Glutamatergic neuron (in vitro differentiated cells): Measurements from ENCODE around the gene ZNF207. TPM values are rescaled to one million over a fixed set of nuclear protein-coding genes. Genes with fewer than 3 reads are reported as not detected.
"Not testable (repeated sequence)": the region's sequence is repeated elsewhere in the genome, so short reads cannot be mapped to it uniquely, and the experiment has no call there.

Experiments used
- DNase-seq: peaks from one replicate; pipeline ENCODE4 v3.0.0; 2022
- H3K27ac Mint-ChIP-seq: one replicate; pipeline ENCODE4 v1.8.0; 2020; ENCODE audit warnings: mild to moderate bottlenecking, mixed read lengths, inconsistent platforms; ENCODE audit not compliant: unreplicated experiment
- H3K27me3 Mint-ChIP-seq: one replicate; pipeline ENCODE4 v1.8.0; 2020; ENCODE audit warnings: mild to moderate bottlenecking, moderate library complexity, mixed read lengths, inconsistent platforms; ENCODE audit not compliant: unreplicated experiment
- H3K36me3 Mint-ChIP-seq: one replicate; pipeline ENCODE4 v1.8.0; 2020; ENCODE audit warnings: mild to moderate bottlenecking, mixed read lengths, inconsistent platforms; ENCODE audit not compliant: unreplicated experiment
- H3K4me1 Mint-ChIP-seq: one replicate; pipeline ENCODE4 v1.8.0; 2020; ENCODE audit warnings: mild to moderate bottlenecking, low read depth, mixed read lengths, inconsistent platforms; ENCODE audit not compliant: unreplicated experiment
- H3K4me3 Mint-ChIP-seq: one replicate; pipeline ENCODE4 v1.8.0; 2020; ENCODE audit warnings: mild to moderate bottlenecking, mixed read lengths, inconsistent platforms; ENCODE audit not compliant: unreplicated experiment
- H3K9me3 Mint-ChIP-seq: one replicate; pipeline ENCODE4 v1.8.0; 2020; ENCODE audit warnings: mild to moderate bottlenecking, moderate library complexity, mixed read lengths, inconsistent platforms; ENCODE audit not compliant: unreplicated experiment
- CTCF ChIP-seq: fragments of 200-600 bp; sonication (generic); IDR thresholded peaks from one replicate; pipeline ENCODE4 v1.5.0; 2021; ENCODE audit not compliant: partially characterized antibody, unreplicated experiment
- total RNA-seq: library from RNA; stranded (reverse); fragmentation: NEBNext Ultra II Directional; extraction: Animal tissue kit (Norgen Biotek cat#: 25700); gene quantifications from one replicate; pipeline ENCODE4 v1.2.1, GENCODE V29; 2021; ENCODE audit not compliant: unreplicated experiment

Gene ZNF207
- total RNA-seq, 1 donor from 2014 or later, result 216 TPM

GRCh38 chr17:32317353-32317752, 32.6 kb upstream of the ZNF207 start:
- DNase-seq, result no peak
- no peak for TF ChIP-seq CTCF
- Mint-ChIP-seq H3K4me3 (no peak overlapping the region), H3K36me3 (peaks cover 11% of the 10 kb centered on the region), H3K9me3 (peaks cover 12% of the 10 kb centered on the region), H3K27me3 (peaks cover 13% of the 10 kb centered on the region), H3K27ac (no peak overlapping the region), H3K4me1 (peaks cover 8% of the 10 kb centered on the region)

DNA sequence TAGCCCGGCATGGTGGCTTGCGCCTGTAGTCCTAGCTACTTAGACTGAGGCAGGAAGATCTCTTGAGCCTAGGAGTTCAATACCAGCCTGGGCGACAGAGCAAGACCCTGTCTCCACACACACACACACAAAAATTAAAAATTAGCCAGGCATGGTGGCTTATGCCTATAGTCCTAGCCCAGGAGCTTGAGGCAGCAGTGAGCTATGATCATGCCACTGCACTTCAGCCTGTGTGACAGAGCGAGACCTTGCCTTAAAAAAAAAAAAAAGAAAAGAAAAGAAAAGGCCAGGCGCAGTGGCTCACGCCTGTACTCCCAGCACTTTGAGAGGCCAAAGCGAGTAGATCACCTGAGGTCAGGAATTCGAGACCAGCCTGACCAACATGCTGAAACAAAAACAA, 31.9 kb upstream of the ZNF207 start:
- no peak for TF ChIP-seq CTCF
- no peak overlapping the region for H3K4me3 Mint-ChIP-seq
- H3K27ac Mint-ChIP-seq, result no peak overlapping the region
- H3K36me3 Mint-ChIP-seq, result peaks cover 11% of the 10 kb centered on the region
- H3K27me3 Mint-ChIP-seq, result peaks cover 14% of the 10 kb centered on the region
- peaks cover 11% of the 10 kb centered on the region for H3K4me1 Mint-ChIP-seq
- DNase-seq, result no peak
- peaks cover 15% of the 10 kb centered on the region for H3K9me3 Mint-ChIP-seq

DNA sequence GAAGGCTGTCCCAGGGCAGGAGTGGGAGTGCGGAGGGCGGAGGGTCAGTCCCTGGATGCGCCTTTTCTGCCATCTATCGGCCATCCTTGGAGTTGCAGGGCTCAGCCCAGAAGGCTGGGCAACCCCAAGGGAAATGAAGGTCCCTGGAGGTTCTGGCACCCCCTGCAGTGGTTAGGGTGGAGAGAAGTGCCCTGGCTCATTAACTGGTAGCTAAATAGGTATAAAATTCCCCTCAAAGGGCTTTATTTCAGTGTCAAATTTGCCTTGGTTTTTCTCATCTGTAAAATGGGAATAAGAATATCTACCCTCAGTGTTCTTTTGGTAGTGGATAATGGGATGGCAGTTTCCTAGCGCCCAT, 30.4 kb upstream of the ZNF207 start:
- no peak overlapping the region for H3K4me3 Mint-ChIP-seq
- H3K27me3 Mint-ChIP-seq, result peaks cover 16% of the 10 kb centered on the region
- H3K9me3 Mint-ChIP-seq, result peaks cover 19% of the 10 kb centered on the region
- no peak overlapping the region for H3K27ac Mint-ChIP-seq
- H3K4me1 Mint-ChIP-seq, result peaks cover 13% of the 10 kb centered on the region
- H3K36me3 Mint-ChIP-seq, result peaks cover 11% of the 10 kb centered on the region
- DNase-seq, result peak; percentile 83
- peak; percentile 95 for TF ChIP-seq CTCF

- Mint-ChIP-seq H3K9me3 (peaks cover 20% of the 10 kb centered on the region), H3K36me3 (peaks cover 11% of the 10 kb centered on the region), H3K27me3 (peaks cover 11% of the 10 kb centered on the region)
- not testable (repeated sequence) for H3K27ac Mint-ChIP-seq, DNase-seq, H3K4me1 Mint-ChIP-seq, H3K4me3 Mint-ChIP-seq
These were observed 29.9 kb upstream of the ZNF207 start for GRCh38 chr17:32320080-32320479.

GRCh38 chr17:32320847-32321246, 29.1 kb upstream of the ZNF207 start:
- H3K36me3 Mint-ChIP-seq, result peaks cover 7% of the 10 kb centered on the region
- no peak for DNase-seq
- peaks cover 8% of the 10 kb centered on the region for H3K4me1 Mint-ChIP-seq
- H3K9me3 Mint-ChIP-seq, result peaks cover 20% of the 10 kb centered on the region
- H3K27ac Mint-ChIP-seq, result no peak overlapping the region
- peaks cover 11% of the 10 kb centered on the region for H3K27me3 Mint-ChIP-seq
- no peak overlapping the region for H3K4me3 Mint-ChIP-seq
- TF ChIP-seq CTCF, result no peak

DNA sequence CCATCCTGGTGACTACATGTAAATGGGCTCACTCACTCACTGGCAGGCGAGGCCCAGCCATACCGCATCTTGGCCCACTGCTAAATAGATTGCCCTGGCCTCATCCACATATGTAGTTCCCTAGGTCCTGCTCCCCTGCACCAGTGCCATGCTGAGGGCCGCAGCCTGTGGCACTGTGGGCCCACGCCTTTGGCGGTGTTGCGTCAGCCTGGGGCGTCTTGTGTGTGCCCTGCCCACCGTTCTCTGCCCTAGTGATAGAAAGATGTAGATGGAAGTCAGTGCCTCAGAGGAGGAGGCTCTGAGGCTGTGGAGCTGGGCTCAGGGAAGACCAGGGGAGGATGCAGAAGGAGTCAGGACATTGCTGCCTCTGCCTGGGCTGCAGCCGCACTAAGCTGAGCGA, 26.9 kb upstream of the ZNF207 start:
- peaks cover 8% of the 10 kb centered on the region for H3K27me3 Mint-ChIP-seq
- no peak for TF ChIP-seq CTCF
- H3K36me3 Mint-ChIP-seq, result no peaks in the 10 kb centered on the region
- H3K4me1 Mint-ChIP-seq, result peaks cover 8% of the 10 kb centered on the region
- no peak for DNase-seq
- H3K9me3 Mint-ChIP-seq, result peaks cover 20% of the 10 kb centered on the region
- peak overlapping the region; percentile 52 for H3K27ac Mint-ChIP-seq
- no peak overlapping the region for H3K4me3 Mint-ChIP-seq
